NT2/D1 (cell line): ENCODE data around the gene HSFX2.
"Not testable (repeated sequence)": the region's sequence is repeated elsewhere in the genome, so short reads cannot be mapped to it uniquely, and the experiment has no call there.

Experiments used
- DNase-seq: peaks from one replicate; pipeline ENCODE4 v3.0.0-alpha.2; 2011; ENCODE audit warnings: low read depth, low spot score
- H3K27me3 ChIP-seq: 2 replicates; pipeline ENCODE4 v1.6.0; 2011; ENCODE audit warnings: mild to moderate bottlenecking; ENCODE audit not compliant: insufficient read length, insufficient read depth
- H3K36me3 ChIP-seq: 2 replicates; pipeline ENCODE4 v1.6.1; 2011; ENCODE audit warnings: mild to moderate bottlenecking, low read length, mixed read lengths; ENCODE audit not compliant: insufficient read depth, insufficient read length
- H3K4me1 ChIP-seq: 2 replicates; pipeline ENCODE4 v1.5.1; 2011; ENCODE audit not compliant: insufficient read depth, insufficient read length
- H3K4me3 ChIP-seq: 2 replicates; pipeline ENCODE4 v1.5.1; 2011; ENCODE audit warnings: low read depth; ENCODE audit not compliant: insufficient read length
- H3K9ac ChIP-seq: 2 replicates; pipeline ENCODE4 v1.6.0; 2011; ENCODE audit warnings: low read depth; ENCODE audit not compliant: insufficient read length
- H3K9me3 ChIP-seq: 2 replicates; pipeline ENCODE4 v1.5.1; 2011; ENCODE audit warnings: mild to moderate bottlenecking, low read length; ENCODE audit not compliant: insufficient read depth
- SUZ12 ChIP-seq: IDR thresholded peaks from 2 replicates; pipeline ENCODE4 v1.6.1; 2011; ENCODE audit not compliant: insufficient read length, insufficient read depth; ENCODE audit errors: extremely low read depth
- YY1 ChIP-seq: IDR thresholded peaks from 2 replicates; pipeline ENCODE4 v1.6.1; 2011; ENCODE audit not compliant: insufficient read length, insufficient read depth
- ZNF274 ChIP-seq: IDR thresholded peaks from 2 replicates; pipeline ENCODE4 v1.6.1; 2011; ENCODE audit warnings: mild to moderate bottlenecking, low read depth, low read length

The HSFX2 gene

GRCh38 chrX:149572743-149573142 lies 22.4 kb downstream of the HSFX2 start:
- DNase-seq = no peak
- no peaks in the 10 kb centered on the region for H3K36me3 ChIP-seq
- no peaks in the 10 kb centered on the region for H3K4me1 ChIP-seq
- no peaks in the 10 kb centered on the region for H3K27me3 ChIP-seq
- no peak for TF ChIP-seq ZNF274
- TF ChIP-seq SUZ12 = no peak
- TF ChIP-seq YY1 = no peak
- H3K9ac ChIP-seq = no peak overlapping the region
- no peaks in the 10 kb centered on the region for H3K9me3 ChIP-seq
- no peak overlapping the region for H3K4me3 ChIP-seq

GRCh38 chrX:149571770-149572169 lies 23.3 kb downstream of the HSFX2 start:
- Histone ChIP-seq H3K27me3 (no peaks in the 10 kb centered on the region), H3K4me3 (no peak overlapping the region), H3K9me3 (no peaks in the 10 kb centered on the region), H3K4me1 (no peaks in the 10 kb centered on the region), H3K9ac (no peak overlapping the region), H3K36me3 (no peaks in the 10 kb centered on the region)
- DNase-seq = no peak
- no peak for TF ChIP-seq YY1
- no peak for TF ChIP-seq SUZ12
- no peak for TF ChIP-seq ZNF274

- DNase-seq = no peak
- no peak overlapping the region for H3K9ac ChIP-seq
- no peaks in the 10 kb centered on the region for H3K9me3 ChIP-seq
- TF ChIP-seq YY1 (no peak), ZNF274 (no peak), SUZ12 (no peak)
- no peaks in the 10 kb centered on the region for H3K27me3 ChIP-seq
- H3K4me1 ChIP-seq = no peaks in the 10 kb centered on the region
- no peak overlapping the region for H3K4me3 ChIP-seq
- no peaks in the 10 kb centered on the region for H3K36me3 ChIP-seq
Observed at GRCh38 chrX:149570668-149571067, 24.4 kb downstream of the HSFX2 start.

- no peak overlapping the region for H3K9ac ChIP-seq
- H3K27me3 ChIP-seq = no peaks in the 10 kb centered on the region
- no peak overlapping the region for H3K4me3 ChIP-seq
- TF ChIP-seq ZNF274 = no peak
- no peak for TF ChIP-seq SUZ12
- no peak for TF ChIP-seq YY1
- no peaks in the 10 kb centered on the region for H3K4me1 ChIP-seq
- DNase-seq = no peak
- H3K36me3 ChIP-seq = no peaks in the 10 kb centered on the region
- no peaks in the 10 kb centered on the region for H3K9me3 ChIP-seq
Observed at GRCh38 chrX:149569770-149570169, 25.3 kb downstream of the HSFX2 start.

GRCh38 chrX:149568701-149569296 lies 26.3 kb downstream of the HSFX2 start:
- TF ChIP-seq ZNF274 (no peak), SUZ12 (no peak)
- Histone ChIP-seq H3K4me3 (no peak overlapping the region), H3K9me3 (no peaks in the 10 kb centered on the region), H3K27me3 (no peaks in the 10 kb centered on the region), H3K4me1 (no peaks in the 10 kb centered on the region), H3K9ac (no peak overlapping the region), H3K36me3 (no peaks in the 10 kb centered on the region)
- DNase-seq = no peak

GRCh38 chrX:149567621-149568417 lies 27.3 kb downstream of the HSFX2 start:
- H3K27me3 ChIP-seq = no peaks in the 10 kb centered on the region
- no peaks in the 10 kb centered on the region; the same call in 1 of the 2 replicates for H3K9me3 ChIP-seq
- no peak for TF ChIP-seq YY1
- no peak for TF ChIP-seq SUZ12
- TF ChIP-seq ZNF274 = no peak
- H3K36me3 ChIP-seq = no peaks in the 10 kb centered on the region
- DNase-seq = no peak
- H3K4me3 ChIP-seq = no peak overlapping the region
- no peaks in the 10 kb centered on the region for H3K4me1 ChIP-seq
- H3K9ac ChIP-seq = no peak overlapping the region

- H3K4me1 ChIP-seq = no peaks in the 10 kb centered on the region
- H3K9me3 ChIP-seq = no peaks in the 10 kb centered on the region; the same call in 1 of the 2 replicates
- H3K27me3 ChIP-seq = no peaks in the 10 kb centered on the region
- no peak for DNase-seq
- TF ChIP-seq ZNF274 (no peak), YY1 (no peak), SUZ12 (no peak)
- H3K4me3 ChIP-seq = no peak overlapping the region
- no peak overlapping the region for H3K9ac ChIP-seq
- H3K36me3 ChIP-seq = no peaks in the 10 kb centered on the region
Observed at GRCh38 chrX:149563359-149563758, 31.8 kb downstream of the HSFX2 start.

GRCh38 chrX:149555251-149555650 lies 39.9 kb downstream of the HSFX2 start:
- H3K4me3 ChIP-seq, H3K36me3 ChIP-seq, H3K27me3 ChIP-seq: not testable (repeated sequence)

GRCh38 chrX:149551939-149552248 lies 43.2 kb downstream of the HSFX2 start:
- not testable (repeated sequence) for DNase-seq, H3K9ac ChIP-seq, H3K4me3 ChIP-seq, H3K9me3 ChIP-seq, H3K36me3 ChIP-seq, H3K4me1 ChIP-seq, H3K27me3 ChIP-seq

More at GRCh38 chrX:149555251-149555650, 39.9 kb downstream of the HSFX2 start:
- not testable (repeated sequence) for H3K9ac ChIP-seq, H3K4me1 ChIP-seq, DNase-seq, H3K9me3 ChIP-seq

- not testable (repeated sequence) for H3K9me3 ChIP-seq, H3K9ac ChIP-seq, H3K4me3 ChIP-seq, H3K4me1 ChIP-seq, DNase-seq, H3K36me3 ChIP-seq, H3K27me3 ChIP-seq
Observed at GRCh38 chrX:149551245-149551938, 43.7 kb downstream of the HSFX2 start.
